HepG2 (cell line): ENCODE measurements around the gene C11orf16. TPM values are rescaled to one million over a fixed set of nuclear protein-coding genes. Genes with fewer than 3 reads are reported as not detected.

Experiments used
- AGO2 ChIP-seq: fragments of 200-400 bp; formaldehyde crosslinking; optimal IDR thresholded peaks from 2 replicates; pipeline ENCODE3; 2017; ENCODE audit warnings: mild to moderate bottlenecking, low read depth, low read length, moderate library complexity
- ATF5 ChIP-seq: sonication (generic); formaldehyde crosslinking; IDR thresholded peaks from 2 replicates; pipeline ENCODE4 v1.4.0; 2020; ENCODE audit warnings: mild to moderate bottlenecking, low read depth, missing genetic modification reagents
- DZIP1 ChIP-seq: sonication (generic); formaldehyde crosslinking; IDR thresholded peaks from 2 replicates; pipeline ENCODE4 v1.5.0; 2020; ENCODE audit warnings: mild to moderate bottlenecking, missing genetic modification reagents
- EEA1 ChIP-seq: sonication (generic); formaldehyde crosslinking; IDR thresholded peaks from 2 replicates; pipeline ENCODE4 v1.5.1; 2020; ENCODE audit warnings: mild to moderate bottlenecking, missing genetic modification reagents, borderline replicate concordance
- FUBP1 ChIP-seq: sonication (generic); formaldehyde crosslinking; IDR thresholded peaks from 2 replicates; pipeline ENCODE4 v1.5.1; 2020; ENCODE audit warnings: missing genetic modification reagents, mild to moderate bottlenecking, borderline replicate concordance
- PCBP1 ChIP-seq: fragments of 200-400 bp; formaldehyde crosslinking; IDR thresholded peaks from 2 replicates; pipeline ENCODE4 v1.6.1; 2017; ENCODE audit warnings: mild to moderate bottlenecking, low read depth, low read length, borderline replicate concordance
- TFDP2 ChIP-seq: sonication (generic); formaldehyde crosslinking; IDR thresholded peaks from 2 replicates; pipeline ENCODE4 v1.4.0; 2020; ENCODE audit warnings: missing genetic modification reagents
- ZBTB25 ChIP-seq: IDR thresholded peaks from 2 replicates; pipeline ENCODE4 v1.6.1; 2018; ENCODE audit warnings: missing genetic modification reagents
- ZMYM2 ChIP-seq: sonication (generic); formaldehyde crosslinking; IDR thresholded peaks from 2 replicates; pipeline ENCODE4 v1.8.0; 2022; ENCODE audit warnings: mild to moderate bottlenecking, missing genetic modification reagents
- ZNF121 ChIP-seq: sonication (generic); formaldehyde crosslinking; IDR thresholded peaks from 2 replicates; pipeline ENCODE4 v1.5.0; 2020; ENCODE audit warnings: mild to moderate bottlenecking, missing genetic modification reagents
- ZNF124 ChIP-seq: sonication (generic); formaldehyde crosslinking; IDR thresholded peaks from 2 replicates; pipeline ENCODE4 v1.4.0; 2020; ENCODE audit warnings: missing genetic modification reagents
- ZNF354B ChIP-seq: sonication (generic); formaldehyde crosslinking; IDR thresholded peaks from 2 replicates; pipeline ENCODE4 v1.8.0; 2022; ENCODE audit warnings: mild to moderate bottlenecking, missing genetic modification reagents
- ZNF44 ChIP-seq: sonication (generic); formaldehyde crosslinking; IDR thresholded peaks from 2 replicates; pipeline ENCODE4 v1.5.1; 2020; ENCODE audit warnings: mild to moderate bottlenecking, missing genetic modification reagents
- ZNF607 ChIP-seq: sonication (generic); formaldehyde crosslinking; IDR thresholded peaks from 2 replicates; pipeline ENCODE4 v1.5.1; 2020; ENCODE audit warnings: missing genetic modification reagents, mild to moderate bottlenecking, borderline replicate concordance
- ZNF761 ChIP-seq: sonication (generic); formaldehyde crosslinking; conservative IDR thresholded peaks from 2 replicates; pipeline ENCODE4 v1.4.0; 2020; ENCODE audit warnings: mild to moderate bottlenecking, missing genetic modification reagents
- ZNF784 ChIP-seq: sonication (generic); formaldehyde crosslinking; IDR thresholded peaks from 2 replicates; pipeline ENCODE4 v1.5.1; 2020; ENCODE audit warnings: missing genetic modification reagents, mild to moderate bottlenecking, borderline replicate concordance
- ZSCAN25 ChIP-seq: sonication (generic); formaldehyde crosslinking; IDR thresholded peaks from 2 replicates; pipeline ENCODE4 v1.8.0; 2022; ENCODE audit warnings: mild to moderate bottlenecking, missing genetic modification reagents
- ZSCAN31 ChIP-seq: sonication (generic); formaldehyde crosslinking; IDR thresholded peaks from 2 replicates; pipeline ENCODE4 v1.5.0; 2020; ENCODE audit warnings: low read depth, mild to moderate bottlenecking, missing genetic modification reagents
- ZSCAN9 ChIP-seq: IDR thresholded peaks from 2 replicates; pipeline ENCODE4 v1.6.1; 2016; ENCODE audit warnings: borderline replicate concordance
- polyA plus RNA-seq, 8 experiments: library from polyadenylated mRNA; depleted of rRNA in 3 of 8; stranded (reverse) in 7 of 8; unstranded in 1 of 8; fragments of >200 nt; fragmentation: Illumina TruSeq in 4 of 8; extraction: Trizol in 4 of 8; gene quantifications; 2 replicates each; pipeline versions ENCODE4 v1.2.1 to v1.2.3, GENCODE V29; 2011 to 2016; ENCODE audit warnings: low read depth in 4 of 8, missing spikeins in 1 of 8, mixed read lengths in 1 of 8; ENCODE audit not compliant: insufficient read depth in 1 of 8
- total RNA-seq, 5 experiments: library from RNA; depleted of rRNA; stranded (reverse); fragments of >200 nt; fragmentation: Illumina TruSeq; extraction: Trizol; gene quantifications; 2 replicates each; pipeline ENCODE4 v1.2.3, GENCODE V29; 2016; ENCODE audit warnings: low read depth in 1 of 5

Gene C11orf16
- total and polyA plus RNA-seq, 2 of the 13 experiments (the other 11 are each of a cell fraction or from before 2014, with no cell fraction given) = not detected

GRCh38 chr11:8964324-8965320 is 31.9 kb upstream of the C11orf16 start, which contains the start of gene TMEM9B (continued):
- TF ChIP-seq FUBP1 (no peak), ZNF121 (peak; percentile 83), ZNF761 (CRISPR knock-in tag) (no peak), TFDP2 (CRISPR knock-in tag) (peak; percentile 46; the same call in 1 of the 2 replicates), ZNF44 (peak; percentile 11; the same call in 1 of the 2 replicates), AGO2 (peak; percentile 86), PCBP1 (peak; percentile 59; the same call in 1 of the 2 replicates), EEA1 (CRISPR knock-in tag) (no peak), ZNF607 (CRISPR knock-in tag) (peak; percentile 64; the same call in 1 of the 2 replicates), ZMYM2 (CRISPR knock-in tag) (peak; percentile 67), ZNF124 (CRISPR knock-in tag) (peak; percentile 58; the same call in 1 of the 2 replicates), ATF5 (no peak), ZSCAN31 (CRISPR knock-in tag) (peak; percentile 61; the same call in 1 of the 2 replicates), ZSCAN9 (CRISPR knock-in tag) (peak; percentile 21; the same call in 1 of the 2 replicates), ZNF354B (CRISPR knock-in tag) (0 out of 2 replicates have a peak, but pooled peaks have one; percentile 14), ZBTB25 (peak; percentile 78), ZSCAN25 (peak; percentile 35; the same call in 1 of the 2 replicates), DZIP1 (CRISPR knock-in tag) (no peak), ZNF784 (0 out of 2 replicates have a peak, but pooled peaks have one; percentile 35)
